ENCODE results near the gene PPID. TPM values are rescaled to one million over a fixed set of nuclear protein-coding genes. Genes with fewer than 3 reads are reported as not detected.

The PPID gene
- 10 to 100 TPM; 22.2 to 27.6 (median 25.7) TPM for total RNA-seq

- H3K4me1 ChIP-seq: peaks cover 2 to 24% (median 3%) of the 10 kb centered on the region in 3 donors
- TF ChIP-seq POLR2AphosphoS5 (IDR thresholded peaks at IDR 0.05) (peak; percentile 77), POLR2A (IDR thresholded peaks at IDR 0.05) (peak; percentile 48 to 70), CTCF (IDR thresholded peaks at IDR 0.05) (no peak)
- WGBS, 2 donors (ENCODE audit: low coverage in 1 of 2): 0% methylated on average over 9 to 35 of the region's 65 CpGs
Observed at GRCh38 chr4:158722917-158723793, at the start of gene PPID. Gene PPID (minus strand): TSS chr4:158723396. CDS start chr4:158723288, 108 bp downstream.

GRCh38 chr4:158771776-158772175 is 48.6 kb upstream of the PPID start:
- peak overlapping the region in 3 of 4 donors; percentile 4 to 64 (median 59) for H3K27ac ChIP-seq
- H3K27me3 ChIP-seq: no peaks in the 10 kb centered on the region
- no peaks in the 10 kb centered on the region for H3K9me3 ChIP-seq
- peaks cover 17 to 89% (median 25%) of the 10 kb centered on the region in 3 donors for H3K4me1 ChIP-seq
- TF ChIP-seq EP300 (IDR thresholded peaks at IDR 0.05): no peak
- TF ChIP-seq POLR2A (IDR thresholded peaks at IDR 0.05): no peak
- no peak for TF ChIP-seq CTCF (IDR thresholded peaks at IDR 0.05)
- no peak for TF ChIP-seq POLR2AphosphoS5 (IDR thresholded peaks at IDR 0.05)
- no peak for ATAC-seq
- H3K36me3 ChIP-seq: no peaks in the 10 kb centered on the region
- 40 to 45% methylated on average over 2 of the region's 2 CpGs for WGBS, 2 donors (ENCODE audit: low coverage in 1 of 2)
- H3K4me3 ChIP-seq: no peak overlapping the region

More at GRCh38 chr4:158722917-158723793, at the start of gene PPID:
- H3K36me3 ChIP-seq: peaks cover 0 to 28% of the 10 kb centered on the region in 2 donors
- peak; percentile 97 for ATAC-seq
- no peaks in the 10 kb centered on the region for H3K9me3 ChIP-seq
- peak within 1 kb of the TSS; percentile 84 to 96 (median 91) for H3K27ac ChIP-seq
- peak within 1 kb of the TSS; percentile 77 to 99 for H3K4me3 ChIP-seq
- H3K27me3 ChIP-seq: no peaks in the 10 kb centered on the region

GRCh38 chr4:158770671-158771070 is 47.5 kb upstream of the PPID start:
- peak overlapping the region in 1 of 2 donors; percentile 83 for H3K4me3 ChIP-seq
- H3K27me3 ChIP-seq: no peaks in the 10 kb centered on the region
- H3K9me3 ChIP-seq: no peaks in the 10 kb centered on the region
- TF ChIP-seq CTCF (IDR thresholded peaks at IDR 0.05) (no peak), POLR2AphosphoS5 (IDR thresholded peaks at IDR 0.05) (no peak), POLR2A (IDR thresholded peaks at IDR 0.05) (no peak), EP300 (IDR thresholded peaks at IDR 0.05) (no peak)
- H3K36me3 ChIP-seq: no peaks in the 10 kb centered on the region
- no peak for ATAC-seq
- peaks cover 15 to 82% (median 25%) of the 10 kb centered on the region in 3 donors for H3K4me1 ChIP-seq
- WGBS, 2 donors (ENCODE audit: low coverage in 1 of 2): 84 to 85% methylated on average over 5 of the region's 5 CpGs
- H3K27ac ChIP-seq: peak overlapping the region in 1 of 4 donors; percentile 97

- Histone ChIP-seq H3K9me3 (no peaks in the 10 kb centered on the region), H3K27ac (peak overlapping the region; percentile 81 to 97 (median 94)), H3K36me3 (no peaks in the 10 kb centered on the region), H3K4me3 (peak overlapping the region; percentile 83 to 84), H3K4me1 (peaks cover 7 to 68% (median 25%) of the 10 kb centered on the region in 3 donors), H3K27me3 (no peaks in the 10 kb centered on the region)
- TF ChIP-seq EP300 (IDR thresholded peaks at IDR 0.05): no peak
- TF ChIP-seq POLR2A (IDR thresholded peaks at IDR 0.05): no peak
- no peak for TF ChIP-seq POLR2AphosphoS5 (IDR thresholded peaks at IDR 0.05)
- TF ChIP-seq CTCF (IDR thresholded peaks at IDR 0.05): no peak
- WGBS, 2 donors (ENCODE audit: low coverage in 1 of 2): 4 to 6% methylated on average over 3 to 4 of the region's 49 CpGs
- peak; percentile 35 for ATAC-seq
Observed at GRCh38 chr4:158769175-158769921, 46.2 kb upstream of the PPID start.

Data from gastroesophageal sphincter (tissue), 4 donors.